ENCODE results near the gene GART.
"Not testable (repeated sequence)": the region's sequence is repeated elsewhere in the genome, so short reads cannot be mapped to it uniquely, and the experiment has no call there.

GART gene

GRCh38 chr21:33469183-33469582 is 72.7 kb downstream of the GART start:
- not testable (repeated sequence) for H3K4me1 ChIP-seq (ENCODE audit: control insufficient read depth, insufficient read depth, low read length, poor library complexity, severe bottlenecking); H3K27ac ChIP-seq (ENCODE audit: low read depth, low read length, severe bottlenecking); H3K9me3 ChIP-seq (ENCODE audit: control insufficient read depth, low read length); H3K4me3 ChIP-seq (ENCODE audit: extremely low read depth, insufficient read depth, low read length, poor library complexity, severe bottlenecking); H3K36me3 ChIP-seq (ENCODE audit: control insufficient read depth, insufficient read depth, low read length)
- 94 to 95% methylated on average over 4 of the region's 4 CpGs for WGBS, 2 experiments (ENCODE audit: insufficient coverage in 2 of 2)

- no peaks in the 10 kb centered on the region for H3K4me1 ChIP-seq (ENCODE audit: control insufficient read depth, insufficient read depth, low read length, poor library complexity, severe bottlenecking)
- WGBS, 2 experiments (ENCODE audit: insufficient coverage in 2 of 2): 80 to 89% methylated on average over 2 to 3 of the region's 5 CpGs
- no peaks in the 10 kb centered on the region for H3K9me3 ChIP-seq (ENCODE audit: control insufficient read depth, low read length)
- peaks cover 15% of the 10 kb centered on the region for H3K36me3 ChIP-seq (ENCODE audit: control insufficient read depth, insufficient read depth, low read length)
- no peak overlapping the region for H3K27ac ChIP-seq (ENCODE audit: low read depth, low read length, severe bottlenecking)
- H3K4me3 ChIP-seq (ENCODE audit: extremely low read depth, insufficient read depth, low read length, poor library complexity, severe bottlenecking): no peak overlapping the region
Measured at GRCh38 chr21:33461538-33462250, 80.2 kb downstream of the GART start.

GRCh38 chr21:33458861-33459260 is 83.1 kb downstream of the GART start:
- no peaks in the 10 kb centered on the region for H3K9me3 ChIP-seq (ENCODE audit: control insufficient read depth, low read length)
- H3K4me3 ChIP-seq (ENCODE audit: extremely low read depth, insufficient read depth, low read length, poor library complexity, severe bottlenecking): no peak overlapping the region
- WGBS, 2 experiments (ENCODE audit: insufficient coverage in 2 of 2): 92 to 100% methylated on average over 3 of the region's 3 CpGs
- peaks cover 27% of the 10 kb centered on the region for H3K36me3 ChIP-seq (ENCODE audit: control insufficient read depth, insufficient read depth, low read length)
- no peaks in the 10 kb centered on the region for H3K4me1 ChIP-seq (ENCODE audit: control insufficient read depth, insufficient read depth, low read length, poor library complexity, severe bottlenecking)
- H3K27ac ChIP-seq (ENCODE audit: low read depth, low read length, severe bottlenecking): no peak overlapping the region

- H3K36me3 ChIP-seq (ENCODE audit: control insufficient read depth, insufficient read depth, low read length): peaks cover 22% of the 10 kb centered on the region
- H3K27ac ChIP-seq (ENCODE audit: low read depth, low read length, severe bottlenecking): no peak overlapping the region
- no peaks in the 10 kb centered on the region for H3K9me3 ChIP-seq (ENCODE audit: control insufficient read depth, low read length)
- H3K4me3 ChIP-seq (ENCODE audit: extremely low read depth, insufficient read depth, low read length, poor library complexity, severe bottlenecking): no peak overlapping the region
- H3K4me1 ChIP-seq (ENCODE audit: control insufficient read depth, insufficient read depth, low read length, poor library complexity, severe bottlenecking): no peaks in the 10 kb centered on the region
- 83% methylated on average over 1 of the region's 6 CpGs; no CpG with 5 or more reads in 1 of the 2 experiments for WGBS, 2 experiments (ENCODE audit: insufficient coverage in 2 of 2)
Measured at GRCh38 chr21:33455686-33456446, 86.1 kb downstream of the GART start.

All from mesodermal cell (in vitro differentiated cells).